ENCODE measurements around the gene KRTAP4-5. TPM values are rescaled to one million over a fixed set of nuclear protein-coding genes. Genes with fewer than 3 reads are reported as not detected.
"Not testable (repeated sequence)": the region's sequence is repeated elsewhere in the genome, so short reads cannot be mapped to it uniquely, and the experiment has no call there.

The KRTAP4-5 gene
- not detected in 2 replicates for total RNA-seq
- long read RNA-seq, result 0 reads

DNA sequence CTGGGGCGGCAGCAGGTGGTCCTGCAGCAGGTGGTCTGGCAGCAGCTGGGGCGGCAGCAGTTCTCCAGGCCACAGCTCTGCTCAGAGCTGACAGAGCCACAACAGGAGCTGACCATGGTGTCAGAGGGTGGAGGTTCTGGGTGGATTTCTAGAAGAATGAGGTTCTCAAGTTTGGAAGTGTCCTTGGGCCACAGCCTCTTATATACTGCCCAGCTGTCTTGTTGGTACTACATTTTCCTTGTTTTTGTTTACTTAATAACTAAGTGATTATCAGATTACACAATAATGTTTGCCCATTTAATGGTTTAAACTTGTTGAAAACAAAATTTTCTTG is at the start of gene KRTAP4-5:
Gene KRTAP4-5 (minus strand): TSS at position 174 of the 334 bp plus-strand sequence. CDS start 58 bp downstream, at position 116.
- no peaks in the 10 kb centered on the region for H3K36me3 Mint-ChIP-seq (ENCODE audit: unreplicated experiment)
- H3K4me3 Mint-ChIP-seq (ENCODE audit: unreplicated experiment), result no peak within 1 kb of the TSS
- TF ChIP-seq, protein P1, sequence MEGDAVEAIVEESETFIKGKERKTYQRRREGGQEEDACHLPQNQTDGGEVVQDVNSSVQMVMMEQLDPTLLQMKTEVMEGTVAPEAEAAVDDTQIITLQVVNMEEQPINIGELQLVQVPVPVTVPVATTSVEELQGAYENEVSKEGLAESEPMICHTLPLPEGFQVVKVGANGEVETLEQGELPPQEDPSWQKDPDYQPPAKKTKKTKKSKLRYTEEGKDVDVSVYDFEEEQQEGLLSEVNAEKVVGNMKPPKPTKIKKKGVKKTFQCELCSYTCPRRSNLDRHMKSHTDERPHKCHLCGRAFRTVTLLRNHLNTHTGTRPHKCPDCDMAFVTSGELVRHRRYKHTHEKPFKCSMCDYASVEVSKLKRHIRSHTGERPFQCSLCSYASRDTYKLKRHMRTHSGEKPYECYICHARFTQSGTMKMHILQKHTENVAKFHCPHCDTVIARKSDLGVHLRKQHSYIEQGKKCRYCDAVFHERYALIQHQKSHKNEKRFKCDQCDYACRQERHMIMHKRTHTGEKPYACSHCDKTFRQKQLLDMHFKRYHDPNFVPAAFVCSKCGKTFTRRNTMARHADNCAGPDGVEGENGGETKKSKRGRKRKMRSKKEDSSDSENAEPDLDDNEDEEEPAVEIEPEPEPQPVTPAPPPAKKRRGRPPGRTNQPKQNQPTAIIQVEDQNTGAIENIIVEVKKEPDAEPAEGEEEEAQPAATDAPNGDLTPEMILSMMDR (IDR thresholded peaks at IDR 0.05), result no peak
- no peaks in the 10 kb centered on the region for H3K4me1 Mint-ChIP-seq (ENCODE audit: unreplicated experiment)
- H3K9me3 Mint-ChIP-seq (ENCODE audit: unreplicated experiment), result no peaks in the 10 kb centered on the region
- H3K27ac Mint-ChIP-seq (ENCODE audit: unreplicated experiment), result no peak within 1 kb of the TSS
- H3K27me3 Mint-ChIP-seq (ENCODE audit: unreplicated experiment), result no peaks in the 10 kb centered on the region
- no peak for DNase-seq (ENCODE audit: extremely low spot score, unreplicated experiment)

DNA sequence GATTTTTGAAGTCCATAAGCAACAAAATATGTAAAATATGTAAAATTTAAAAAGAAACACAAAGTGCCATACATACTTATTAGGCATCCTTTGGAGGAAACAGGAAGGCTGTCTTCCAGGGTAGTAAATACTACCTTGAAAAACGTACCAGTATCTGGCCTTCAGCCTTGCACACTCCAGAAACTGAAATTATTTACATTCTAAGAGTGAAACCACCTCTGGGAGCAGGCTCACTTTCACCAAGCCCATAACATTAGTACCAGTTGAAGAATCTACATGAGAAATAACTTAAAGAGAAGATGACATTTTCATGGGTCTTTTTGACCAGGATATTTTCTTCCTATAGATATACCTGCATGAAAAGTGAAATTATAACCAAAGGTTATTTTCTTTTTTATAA is 46.4 kb upstream of the KRTAP4-5 start:
- H3K9me3 Mint-ChIP-seq (ENCODE audit: unreplicated experiment), result peaks cover 6% of the 10 kb centered on the region
- peaks cover 4% of the 10 kb centered on the region for H3K36me3 Mint-ChIP-seq (ENCODE audit: unreplicated experiment)
- H3K27me3 Mint-ChIP-seq (ENCODE audit: unreplicated experiment), result no peaks in the 10 kb centered on the region
- no peak overlapping the region for H3K4me3 Mint-ChIP-seq (ENCODE audit: unreplicated experiment)
- DNase-seq (ENCODE audit: extremely low spot score, unreplicated experiment), result no peak
- TF ChIP-seq, protein P1 (IDR thresholded peaks at IDR 0.05), result no peak
- H3K4me1 Mint-ChIP-seq (ENCODE audit: unreplicated experiment), result peaks cover 7% of the 10 kb centered on the region
- no peak overlapping the region for H3K27ac Mint-ChIP-seq (ENCODE audit: unreplicated experiment)

DNA sequence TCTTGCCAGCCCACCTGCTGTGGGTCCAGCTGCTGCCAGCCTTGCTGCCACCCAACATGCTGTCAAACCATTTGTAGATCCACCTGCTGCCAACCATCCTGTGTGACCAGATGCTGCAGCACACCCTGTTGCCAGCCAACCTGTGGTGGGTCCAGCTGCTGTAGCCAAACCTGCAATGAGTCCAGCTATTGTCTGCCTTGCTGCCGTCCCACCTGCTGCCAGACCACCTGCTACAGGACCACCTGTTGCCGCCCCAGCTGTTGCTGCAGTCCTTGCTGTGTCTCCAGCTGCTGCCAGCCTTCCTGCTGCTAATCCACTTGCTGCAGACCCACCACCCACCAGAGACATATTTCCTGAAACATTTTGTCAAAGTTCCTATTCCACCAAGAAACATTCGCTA is 40.7 kb upstream of the KRTAP4-5 start:
- H3K9me3 Mint-ChIP-seq (ENCODE audit: unreplicated experiment), result no peaks in the 10 kb centered on the region
- TF ChIP-seq, protein P1 (IDR thresholded peaks at IDR 0.05), result no peak
- H3K27me3 Mint-ChIP-seq (ENCODE audit: unreplicated experiment), result peaks cover 3% of the 10 kb centered on the region
- no peak overlapping the region for H3K27ac Mint-ChIP-seq (ENCODE audit: unreplicated experiment)
- peaks cover under 1% of the 10 kb centered on the region for H3K4me1 Mint-ChIP-seq (ENCODE audit: unreplicated experiment)
- H3K4me3 Mint-ChIP-seq (ENCODE audit: unreplicated experiment), result no peak overlapping the region
- DNase-seq (ENCODE audit: extremely low spot score, unreplicated experiment), result no peak
- no peaks in the 10 kb centered on the region for H3K36me3 Mint-ChIP-seq (ENCODE audit: unreplicated experiment)

DNA sequence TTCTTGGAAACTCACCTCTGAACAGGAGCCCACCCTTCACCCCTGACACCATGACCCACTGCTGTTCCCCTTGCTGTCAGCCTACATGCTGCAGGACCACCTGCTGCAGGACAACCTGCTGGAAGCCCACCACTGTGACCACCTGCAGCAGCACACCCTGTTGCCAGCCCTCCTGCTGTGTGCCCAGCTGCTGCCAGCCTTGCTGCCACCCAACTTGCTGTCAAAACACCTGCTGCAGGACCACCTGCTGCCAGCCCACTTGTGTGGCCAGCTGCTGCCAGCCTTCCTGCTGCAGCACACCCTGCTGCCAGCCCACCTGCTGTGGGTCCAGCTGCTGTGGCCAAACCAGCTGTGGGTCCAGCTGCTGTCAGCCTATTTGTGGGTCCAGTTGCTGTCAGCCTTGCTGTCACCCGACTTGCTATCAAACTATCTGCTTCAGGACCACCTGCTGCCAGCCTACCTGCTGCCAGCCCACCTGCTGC is 40.3 kb upstream of the KRTAP4-5 start, which contains the start of gene KRTAP9-1:
Gene KRTAP9-1 (plus strand): TSS at position 51 of the 482 bp plus-strand sequence. CDS start 0 bp downstream, at position 51.
- H3K4me1 Mint-ChIP-seq (ENCODE audit: unreplicated experiment); H3K36me3 Mint-ChIP-seq (ENCODE audit: unreplicated experiment); DNase-seq (ENCODE audit: extremely low spot score, unreplicated experiment); H3K9me3 Mint-ChIP-seq (ENCODE audit: unreplicated experiment); H3K27ac Mint-ChIP-seq (ENCODE audit: unreplicated experiment); H3K4me3 Mint-ChIP-seq (ENCODE audit: unreplicated experiment); H3K27me3 Mint-ChIP-seq (ENCODE audit: unreplicated experiment): not testable (repeated sequence)

DNA sequence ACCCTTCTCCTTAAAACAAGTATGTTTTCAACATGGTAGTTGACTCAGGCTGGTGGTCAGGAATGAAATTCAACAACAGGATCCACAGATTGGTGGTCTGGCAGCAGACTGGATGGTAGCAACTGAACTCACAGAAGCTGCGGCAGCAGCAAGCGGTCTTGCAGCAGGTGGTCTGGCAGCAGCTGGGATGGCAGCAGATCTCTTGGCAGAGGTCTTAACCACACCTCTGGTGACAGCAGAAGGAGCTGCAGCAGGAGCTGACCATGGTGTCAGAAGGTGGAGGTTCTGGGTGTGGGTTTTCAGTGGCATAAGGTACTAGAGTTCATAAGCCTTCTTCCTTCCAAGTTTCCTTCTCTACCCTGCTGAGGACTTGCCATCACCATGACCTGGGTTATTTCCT is 37.2 kb upstream of the KRTAP4-5 start:
- H3K4me1 Mint-ChIP-seq (ENCODE audit: unreplicated experiment), result no peaks in the 10 kb centered on the region
- DNase-seq (ENCODE audit: extremely low spot score, unreplicated experiment), result no peak
- TF ChIP-seq, protein P1 (IDR thresholded peaks at IDR 0.05), result no peak
- no peak overlapping the region for H3K4me3 Mint-ChIP-seq (ENCODE audit: unreplicated experiment)
- peaks cover 5% of the 10 kb centered on the region for H3K27me3 Mint-ChIP-seq (ENCODE audit: unreplicated experiment)
- H3K27ac Mint-ChIP-seq (ENCODE audit: unreplicated experiment), result no peak overlapping the region
- H3K36me3 Mint-ChIP-seq (ENCODE audit: unreplicated experiment), result no peaks in the 10 kb centered on the region
- no peaks in the 10 kb centered on the region for H3K9me3 Mint-ChIP-seq (ENCODE audit: unreplicated experiment)

DNA sequence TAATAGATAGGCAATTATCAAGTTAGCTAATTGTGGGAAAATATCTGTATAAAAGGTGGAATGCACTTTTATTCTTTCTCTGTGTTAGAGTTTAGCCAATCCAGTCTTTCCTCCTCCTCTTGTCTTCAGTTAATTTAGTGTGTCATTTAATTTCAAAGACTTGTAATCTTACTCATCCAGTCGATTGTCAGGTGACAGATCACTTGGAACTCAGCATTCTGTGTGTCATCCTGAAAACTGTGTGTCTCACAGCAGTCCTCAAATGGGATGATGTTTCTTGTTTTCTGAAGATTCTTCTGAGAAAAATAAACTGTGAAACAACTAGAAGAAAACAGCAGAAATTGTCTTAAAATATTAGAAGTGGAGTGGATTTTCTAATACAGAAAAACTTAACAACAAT is 35.4 kb upstream of the KRTAP4-5 start:
- Mint-ChIP-seq H3K27ac (ENCODE audit: unreplicated experiment) (no peak overlapping the region), H3K36me3 (ENCODE audit: unreplicated experiment) (no peaks in the 10 kb centered on the region), H3K4me3 (ENCODE audit: unreplicated experiment) (no peak overlapping the region), H3K9me3 (ENCODE audit: unreplicated experiment) (no peaks in the 10 kb centered on the region), H3K4me1 (ENCODE audit: unreplicated experiment) (no peaks in the 10 kb centered on the region), H3K27me3 (ENCODE audit: unreplicated experiment) (peaks cover 5% of the 10 kb centered on the region)
- DNase-seq (ENCODE audit: extremely low spot score, unreplicated experiment), result no peak
- TF ChIP-seq, protein P1 (IDR thresholded peaks at IDR 0.05), result no peak

Data from osteocyte (in vitro differentiated cells).